Non-pigmented ciliary epithelial cell (primary cell): Measurements from ENCODE around the gene MRPL44.

Source experiments
- DNase-seq: peaks from one replicate; pipeline ENCODE4 v3.0.0-alpha.2; 2010; ENCODE audit warnings: low read depth

Gene MRPL44

GRCh38 chr2:223957092-223957851 is at the start of gene MRPL44:
TSS of gene MRPL44 (plus strand) at chr2:223957463. CDS start at chr2:223957473, 10 bp downstream.
- DNase-seq = no peak

GRCh38 chr2:223908304-223908998 is 48.8 kb upstream of the MRPL44 start:
- no peak for DNase-seq

GRCh38 chr2:223909001-223909741 is 48.1 kb upstream of the MRPL44 start:
- no peak for DNase-seq

- no peak for DNase-seq
These were observed 42.9 kb upstream of the MRPL44 start for GRCh38 chr2:223914324-223914723.

GRCh38 chr2:223915071-223915470 is 42.2 kb upstream of the MRPL44 start:
- DNase-seq = no peak

- no peak for DNase-seq
These were observed 40.9 kb upstream of the MRPL44 start for GRCh38 chr2:223916181-223916920.

GRCh38 chr2:223918671-223919134 is 38.6 kb upstream of the MRPL44 start:
- DNase-seq = no peak

- DNase-seq = no peak
These were observed 37.2 kb upstream of the MRPL44 start for GRCh38 chr2:223920109-223920508.

- no peak for DNase-seq
These were observed 36.1 kb upstream of the MRPL44 start for GRCh38 chr2:223921204-223921603.

- no peak for DNase-seq
These were observed 35.0 kb upstream of the MRPL44 start for GRCh38 chr2:223922308-223922707.

- no peak for DNase-seq
These were observed 33.3 kb upstream of the MRPL44 start for GRCh38 chr2:223923976-223924375.

GRCh38 chr2:223925106-223925505 is 32.2 kb upstream of the MRPL44 start:
- DNase-seq = no peak

GRCh38 chr2:223928113-223929006 is 28.9 kb upstream of the MRPL44 start:
- DNase-seq = no peak

GRCh38 chr2:223929571-223930102 is 27.6 kb upstream of the MRPL44 start:
- DNase-seq = no peak

- DNase-seq = no peak
These were observed 26.9 kb upstream of the MRPL44 start for GRCh38 chr2:223930103-223930976.

- DNase-seq = no peak
These were observed 24.2 kb upstream of the MRPL44 start for GRCh38 chr2:223932816-223933800.

- DNase-seq = no peak
These were observed 22.4 kb upstream of the MRPL44 start for GRCh38 chr2:223934870-223935269.

GRCh38 chr2:223935459-223936125 is 21.7 kb upstream of the MRPL44 start:
- DNase-seq = no peak
